GM21576 (cell line): ENCODE data around the gene SUPT3H.

Experiments
- ATAC-seq: cut with Tn5 transposase; IDR thresholded peaks from one replicate; pipeline ENCODE4 v1.9.1; 2021; ENCODE audit warnings: mild to moderate bottlenecking, moderate library complexity; ENCODE audit not compliant: unreplicated experiment

SUPT3H gene

GRCh38 chr6:45021676-45022075 is 356.1 kb downstream of the SUPT3H start:
- ATAC-seq = no peak

GRCh38 chr6:45012687-45013086 is 365.0 kb downstream of the SUPT3H start:
- no peak for ATAC-seq

GRCh38 chr6:45009576-45009975 is 368.2 kb downstream of the SUPT3H start:
- no peak for ATAC-seq

GRCh38 chr6:45006893-45007292 is 370.8 kb downstream of the SUPT3H start:
- no peak for ATAC-seq

GRCh38 chr6:45003961-45004360 is 373.8 kb downstream of the SUPT3H start:
- no peak for ATAC-seq

- no peak for ATAC-seq
Observed at GRCh38 chr6:45003387-45003786, 374.3 kb downstream of the SUPT3H start.

GRCh38 chr6:45002390-45003105 is 375.2 kb downstream of the SUPT3H start:
- no peak for ATAC-seq

GRCh38 chr6:45001663-45002062 is 376.1 kb downstream of the SUPT3H start:
- peak; percentile 99 for ATAC-seq

- no peak for ATAC-seq
Observed at GRCh38 chr6:45000833-45001232, 376.9 kb downstream of the SUPT3H start.

- ATAC-seq = no peak
Observed at GRCh38 chr6:44999066-44999465, 378.7 kb downstream of the SUPT3H start.

GRCh38 chr6:44995486-44996132 is 382.1 kb downstream of the SUPT3H start:
- ATAC-seq = no peak

- ATAC-seq = no peak
Observed at GRCh38 chr6:44989391-44989790, 388.3 kb downstream of the SUPT3H start.

GRCh38 chr6:44985006-44985405 is 392.7 kb downstream of the SUPT3H start:
- ATAC-seq = no peak

- ATAC-seq = no peak
Observed at GRCh38 chr6:44983467-44984365, 394.0 kb downstream of the SUPT3H start.

- no peak for ATAC-seq
Observed at GRCh38 chr6:44980841-44981240, 396.9 kb downstream of the SUPT3H start.

- peak; percentile 57 for ATAC-seq
Observed at GRCh38 chr6:44976677-44977641, 400.8 kb downstream of the SUPT3H start.

- no peak for ATAC-seq
Observed at GRCh38 chr6:44974511-44974910, 403.2 kb downstream of the SUPT3H start.

- no peak for ATAC-seq
Observed at GRCh38 chr6:44972709-44973108, 405.0 kb downstream of the SUPT3H start.

- ATAC-seq = no peak
Observed at GRCh38 chr6:44969446-44970185, 408.1 kb downstream of the SUPT3H start.

GRCh38 chr6:44967481-44967880 is 410.3 kb downstream of the SUPT3H start:
- no peak for ATAC-seq
